HFFc6 (cell line): ENCODE measurements around the gene SMG6. TPM values are rescaled to one million over a fixed set of nuclear protein-coding genes. Genes with fewer than 3 reads are reported as not detected.
A peak's percentile ranks its signal among the peaks of the same experiment; 100 is the strongest.

Experiments
- DNase-seq: peaks from one replicate; pipeline ENCODE4 v3.0.0-alpha.2; 2018
- H3K27ac Mint-ChIP-seq: 2 replicates; pipeline ENCODE4 v1.8.0; 2020; ENCODE audit warnings: mild to moderate bottlenecking, mixed read lengths
- H3K27me3 Mint-ChIP-seq: 2 replicates; pipeline ENCODE4 v1.8.0; 2021; ENCODE audit warnings: mild to moderate bottlenecking, moderate library complexity, mixed read lengths; ENCODE audit not compliant: insufficient read depth
- H3K36me3 Mint-ChIP-seq: 2 replicates; pipeline ENCODE4 v1.8.0; 2021; ENCODE audit warnings: low read depth, mixed read lengths
- H3K4me1 Mint-ChIP-seq: 2 replicates; pipeline ENCODE4 v1.8.0; 2020; ENCODE audit warnings: low read depth, mixed read lengths
- H3K4me3 Mint-ChIP-seq: 2 replicates; pipeline ENCODE4 v1.8.0; 2020; ENCODE audit warnings: mild to moderate bottlenecking, moderate library complexity, mixed read lengths
- H3K9me3 Mint-ChIP-seq: 2 replicates; pipeline ENCODE4 v1.8.0; 2020; ENCODE audit warnings: mild to moderate bottlenecking, mixed read lengths
- CTCF ChIP-seq: fragments of 200-600 bp; sonication (generic); IDR thresholded peaks from 2 replicates; pipeline ENCODE4 v1.5.0; 2021; ENCODE audit warnings: antibody characterized with exemption, mild to moderate bottlenecking
- total RNA-seq, 6 experiments: library from RNA; stranded (reverse); fragmentation: NEBNext Ultra II Directional; extraction: Animal tissue kit (Norgen Biotek cat#: 25700); gene quantifications; 2 replicates in 1 of 6; 3 replicates in 5 of 6; pipeline ENCODE4 v1.2.3, GENCODE V29; 2021

SMG6 gene
- total RNA-seq, 6 experiments from 2014 or later: 29.5 to 37.4 (median 31.8) TPM

GRCh38 chr17:2335726-2336214 lies 32.2 kb upstream of the SMG6 start:
- Mint-ChIP-seq H3K36me3 (peaks cover 18% of the 10 kb centered on the region), H3K27ac (peak overlapping the region; percentile 91), H3K4me3 (peak overlapping the region; percentile 99), H3K4me1 (peaks cover 30% of the 10 kb centered on the region), H3K9me3 (no peaks in the 10 kb centered on the region), H3K27me3 (no peaks in the 10 kb centered on the region)
- no peak for DNase-seq
- no peak for TF ChIP-seq CTCF

- peaks cover 35% of the 10 kb centered on the region for H3K36me3 Mint-ChIP-seq
- no peak for TF ChIP-seq CTCF
- DNase-seq: no peak
- H3K27me3 Mint-ChIP-seq: no peaks in the 10 kb centered on the region
- no peak overlapping the region for H3K27ac Mint-ChIP-seq
- no peaks in the 10 kb centered on the region for H3K9me3 Mint-ChIP-seq
- no peak overlapping the region for H3K4me3 Mint-ChIP-seq
- peaks cover 20% of the 10 kb centered on the region for H3K4me1 Mint-ChIP-seq
Observed at GRCh38 chr17:2331303-2331702, 27.7 kb upstream of the SMG6 start.

GRCh38 chr17:2323629-2324314 lies 20.2 kb upstream of the SMG6 start:
- DNase-seq: no peak
- Mint-ChIP-seq H3K27ac (no peak overlapping the region; the same call in 1 of the 2 replicates), H3K9me3 (no peaks in the 10 kb centered on the region), H3K4me1 (no peaks in the 10 kb centered on the region), H3K4me3 (no peak overlapping the region), H3K36me3 (peaks cover 42% of the 10 kb centered on the region), H3K27me3 (peaks cover 3% of the 10 kb centered on the region; the same call in 1 of the 2 replicates)
- no peak for TF ChIP-seq CTCF

GRCh38 chr17:2321399-2321798 lies 17.8 kb upstream of the SMG6 start:
- no peak for DNase-seq
- no peak overlapping the region for H3K4me3 Mint-ChIP-seq
- H3K9me3 Mint-ChIP-seq: no peaks in the 10 kb centered on the region
- peaks cover 38% of the 10 kb centered on the region for H3K36me3 Mint-ChIP-seq
- peaks cover 3% of the 10 kb centered on the region; the same call in 1 of the 2 replicates for H3K27me3 Mint-ChIP-seq
- TF ChIP-seq CTCF: no peak
- H3K4me1 Mint-ChIP-seq: no peaks in the 10 kb centered on the region
- H3K27ac Mint-ChIP-seq: no peak overlapping the region

GRCh38 chr17:2319051-2319450 lies 15.5 kb upstream of the SMG6 start:
- no peak overlapping the region for H3K27ac Mint-ChIP-seq
- peaks cover 3% of the 10 kb centered on the region; the same call in 1 of the 2 replicates for H3K27me3 Mint-ChIP-seq
- no peak overlapping the region for H3K4me3 Mint-ChIP-seq
- TF ChIP-seq CTCF: no peak
- peaks cover 27% of the 10 kb centered on the region for H3K36me3 Mint-ChIP-seq
- no peak for DNase-seq
- H3K4me1 Mint-ChIP-seq: no peaks in the 10 kb centered on the region
- no peaks in the 10 kb centered on the region for H3K9me3 Mint-ChIP-seq
